RWPE1 (cell line): ENCODE results near the gene FNDC3B.

Source experiments
- CTCF ChIA-PET: fragments of 350-600 bp; sonication (Branson Sonifier 250); formaldehyde crosslinking; extraction: SDS; loops from one replicate; lab custom pipeline; 2021; lab: Yijun Ruan, JAX
- POLR2A ChIA-PET: fragments of 400-600 bp; formaldehyde crosslinking; extraction: SDS; loops from one replicate; lab custom pipeline; 2020; ENCODE audit warnings: antibody characterized with exemption; ENCODE audit not compliant: low non-redundant PET; lab: Yijun Ruan, JAX
- DNase-seq: peaks from one replicate; pipeline ENCODE4 v3.0.0; 2012; ENCODE audit warnings: low spot score
- H3K27ac ChIP-seq: fragments of 450-650 bp; 2 replicates; pipeline ENCODE4 v1.5.1; 2017
- CTCF ChIP-seq: fragments of 450-650 bp; conservative IDR thresholded peaks from 2 replicates; pipeline ENCODE4 v1.5.1; 2017; ENCODE audit warnings: low read depth, mild to moderate bottlenecking

FNDC3B gene

GRCh38 chr3:172180473-172180872 lies 141.1 kb downstream of the FNDC3B start:
- ChIA-PET CTCF (no interaction called here), POLR2A (no interaction called here)
- H3K27ac ChIP-seq = no peak overlapping the region
- no peak for TF ChIP-seq CTCF
- DNase-seq = no peak

- CTCF ChIA-PET = interaction anchor here (0.5 to 1.1 kb wide), 2 partner anchors 19 to 75 kb away, joined by 3 read pairs; no protein-coding TSS in a partner anchor
- peak overlapping the region; percentile 63 for H3K27ac ChIP-seq
- peak; percentile 6 for DNase-seq
- no peak for TF ChIP-seq CTCF
- POLR2A ChIA-PET = no interaction called here
Observed at GRCh38 chr3:172181932-172182586, 142.7 kb downstream of the FNDC3B start.

- no peak for TF ChIP-seq CTCF
- DNase-seq = no peak
- CTCF ChIA-PET = interaction anchor here (0.5 to 1.1 kb wide), 2 partner anchors 20 to 76 kb away, joined by 3 read pairs; no protein-coding TSS in a partner anchor
- POLR2A ChIA-PET = no interaction called here
- no peak overlapping the region for H3K27ac ChIP-seq
Observed at GRCh38 chr3:172182797-172183196, 143.4 kb downstream of the FNDC3B start.

- ChIA-PET CTCF (no interaction called here), POLR2A (no interaction called here)
- no peak for TF ChIP-seq CTCF
- DNase-seq = no peak
- no peak overlapping the region for H3K27ac ChIP-seq
Observed at GRCh38 chr3:172184106-172184822, 144.9 kb downstream of the FNDC3B start.

- no peak for DNase-seq
- ChIA-PET POLR2A (no interaction called here), CTCF (interaction anchor here (0.7 kb wide), 1 partner anchor 55 kb away, joined by 3 read pairs; no protein-coding TSS in a partner anchor)
- TF ChIP-seq CTCF = no peak
- no peak overlapping the region for H3K27ac ChIP-seq
Observed at GRCh38 chr3:172185907-172186306, 146.5 kb downstream of the FNDC3B start.

- POLR2A ChIA-PET = no interaction called here
- CTCF ChIA-PET = no interaction called here
- no peak for TF ChIP-seq CTCF
- H3K27ac ChIP-seq = no peak overlapping the region
- DNase-seq = no peak
Observed at GRCh38 chr3:172186607-172187006, 147.2 kb downstream of the FNDC3B start.
